ENCODE results near the gene CCK.
"Not testable (repeated sequence)": the region's sequence is repeated elsewhere in the genome, so short reads cannot be mapped to it uniquely, and the experiment has no call there.

Gene CCK, protein sequence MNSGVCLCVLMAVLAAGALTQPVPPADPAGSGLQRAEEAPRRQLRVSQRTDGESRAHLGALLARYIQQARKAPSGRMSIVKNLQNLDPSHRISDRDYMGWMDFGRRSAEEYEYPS

DNA sequence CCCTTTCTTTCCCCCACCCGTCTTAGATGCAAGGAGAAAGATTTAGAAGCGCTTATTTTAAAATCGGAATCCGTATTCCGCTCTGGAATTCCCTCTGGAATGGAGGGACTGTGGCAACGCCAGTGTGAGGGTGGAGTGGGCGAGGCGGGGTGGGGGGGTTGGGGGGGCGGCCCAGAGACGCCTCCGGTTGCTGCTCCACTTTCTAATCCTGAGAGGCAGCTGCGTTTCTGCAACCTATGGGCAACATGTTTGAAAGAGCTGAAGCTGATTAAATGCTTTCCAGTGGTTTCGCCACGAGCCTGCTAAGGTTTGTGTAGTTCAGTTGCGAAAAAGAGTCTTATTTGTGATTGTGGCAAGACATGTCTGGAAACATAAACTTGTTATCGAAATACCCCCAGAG, at the start of gene CCK:
CCK (minus strand) TSS at position 101 of the 400 bp plus-strand sequence. CDS start 2,555 bp downstream, outside the sequence.
- no peak for DNase-seq

DNA sequence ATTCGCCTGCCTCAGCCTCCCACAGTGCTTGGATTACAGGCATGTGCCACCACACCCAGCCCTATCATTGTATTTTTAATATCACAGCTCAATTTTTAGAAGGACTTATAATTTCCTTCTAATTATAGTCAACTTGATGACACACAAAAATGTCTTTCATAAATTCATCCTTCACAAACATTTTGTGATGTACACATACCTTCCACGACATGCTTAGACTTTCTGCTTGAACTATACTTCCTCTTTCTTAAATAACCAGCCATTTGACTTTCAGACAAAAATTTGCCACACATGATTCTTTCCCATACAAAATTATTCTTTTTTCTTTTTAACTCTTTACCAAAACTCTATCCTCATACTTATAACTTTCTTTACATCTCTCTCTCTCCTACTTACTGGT, 48.4 kb upstream of the CCK start:
- no peak for DNase-seq

DNA sequence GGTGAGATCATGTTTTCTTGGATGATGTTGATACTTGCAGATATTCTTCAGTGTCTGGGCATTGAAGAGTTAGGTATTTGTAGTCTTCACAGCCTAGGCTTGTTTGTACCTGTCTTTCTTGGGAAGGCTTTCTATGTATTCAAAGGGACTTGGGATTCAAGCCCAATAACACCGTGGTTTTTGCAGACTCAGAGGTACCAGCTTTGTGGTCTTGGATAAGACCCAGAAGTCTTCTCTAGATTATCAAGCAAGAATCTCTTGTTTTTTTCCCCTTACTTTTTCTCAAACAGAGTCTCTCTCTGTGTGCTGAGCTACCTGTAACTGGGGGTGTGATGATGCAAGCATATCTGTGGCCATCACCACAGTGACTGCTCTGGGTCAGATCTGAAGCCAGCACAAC, 42.7 kb upstream of the CCK start:
- no peak for DNase-seq

DNA sequence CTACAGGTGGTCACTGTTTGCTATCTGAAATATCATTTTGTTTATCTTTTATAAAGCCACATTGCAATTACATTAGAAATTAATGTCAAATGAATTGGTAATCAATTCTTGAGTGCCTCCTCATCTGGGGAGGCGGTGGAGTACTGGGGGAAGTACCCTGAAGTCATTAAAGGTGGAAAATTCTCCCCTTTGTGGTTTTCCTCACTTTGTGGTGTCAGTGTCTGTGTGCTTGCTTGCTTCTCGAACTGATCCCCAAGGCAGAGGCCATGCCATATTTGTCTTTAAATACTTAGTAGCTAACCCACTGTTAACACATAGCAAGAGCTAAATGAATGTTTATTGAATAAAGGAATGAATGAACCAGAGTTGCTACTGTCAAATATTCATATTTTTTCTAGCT, 40.5 kb upstream of the CCK start:
- DNase-seq, result no peak

DNA sequence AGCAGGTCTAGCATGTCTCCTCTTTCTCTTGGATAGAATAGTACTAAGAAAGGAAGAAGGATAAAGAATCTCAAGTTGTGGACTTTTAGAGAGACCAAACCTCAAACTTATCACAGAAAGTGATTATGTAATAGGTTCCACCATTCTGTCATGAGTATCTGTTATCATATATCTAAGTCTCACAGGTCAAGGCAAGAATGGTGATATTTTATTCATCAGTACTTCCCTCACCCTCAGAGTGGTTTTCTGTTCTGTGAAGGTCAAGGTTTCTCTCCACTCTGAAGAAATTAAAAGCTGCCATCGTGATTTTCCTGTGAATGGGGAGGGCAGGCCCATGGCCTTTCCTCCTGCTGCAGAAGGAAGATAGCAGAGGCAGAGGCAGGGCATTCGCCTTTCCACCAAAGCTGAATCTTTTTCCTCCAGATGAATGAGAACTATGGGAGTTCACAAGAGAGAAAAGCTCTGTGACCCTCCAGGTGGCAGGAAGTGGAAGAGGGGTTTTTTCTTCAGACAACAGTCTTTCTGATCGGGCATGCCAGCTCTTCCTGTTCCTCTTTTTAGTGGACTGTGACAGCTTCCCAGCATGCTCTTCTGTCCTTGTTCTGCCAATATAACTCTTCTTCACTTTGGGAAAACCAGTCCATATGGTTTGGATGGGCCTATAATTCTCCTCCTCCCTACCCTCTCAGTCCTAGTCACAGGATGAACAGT, 37.1 kb upstream of the CCK start:
- DNase-seq, result no peak

DNA sequence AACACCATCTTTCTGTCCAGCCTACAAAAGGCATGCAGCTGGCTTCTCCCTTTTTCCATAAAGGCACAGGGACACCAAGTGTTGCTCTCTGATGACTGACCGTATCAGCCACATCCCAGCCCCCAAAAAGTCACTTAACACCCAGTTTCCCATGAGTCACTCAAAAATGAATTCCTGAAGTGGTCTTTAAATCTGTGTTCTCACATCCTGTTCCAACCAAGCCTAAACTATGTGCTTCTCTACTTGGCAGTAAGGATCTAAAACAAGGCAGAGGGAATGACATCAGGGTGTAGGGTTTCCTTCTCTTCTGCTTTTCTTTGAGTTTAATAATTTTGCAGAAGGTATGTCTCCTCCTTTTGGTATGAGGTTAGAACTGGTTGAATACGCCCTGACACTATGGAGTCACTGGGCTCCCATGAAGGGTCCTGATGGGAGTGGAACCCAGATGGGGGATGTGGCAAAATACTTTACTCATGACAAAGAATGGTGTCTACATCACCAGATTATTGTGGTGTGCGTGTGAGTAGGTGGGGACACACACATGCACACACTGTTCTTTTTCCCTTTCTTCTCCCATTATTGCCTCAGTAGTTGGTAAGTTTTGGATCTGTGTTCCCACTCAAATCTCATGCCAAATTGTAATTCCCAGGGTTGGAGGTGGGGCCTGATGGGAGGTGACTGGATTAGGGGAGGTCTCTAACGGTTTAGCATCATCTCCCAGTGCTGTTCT, 35.6 kb upstream of the CCK start:
- no peak for DNase-seq

DNA sequence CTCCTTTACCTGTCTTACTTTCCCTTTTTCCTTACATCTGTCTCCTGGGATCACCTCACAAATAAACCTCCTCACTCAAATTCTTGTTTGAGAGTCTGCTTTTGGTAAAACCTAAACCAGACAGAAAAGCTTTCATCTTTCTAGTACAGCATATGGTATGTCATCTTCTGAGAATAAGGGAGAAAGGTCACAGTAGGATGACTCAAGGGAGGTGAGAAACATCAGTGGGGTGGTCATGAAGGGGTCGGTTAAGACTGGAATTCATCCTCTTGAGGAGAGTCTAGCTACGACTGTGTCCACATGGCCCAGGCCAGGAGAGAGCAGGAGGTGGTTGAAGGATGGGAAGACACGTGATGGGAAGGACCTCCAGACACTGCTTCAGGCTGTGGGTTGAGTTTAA, 34.8 kb upstream of the CCK start:
- DNase-seq, result no peak

DNA sequence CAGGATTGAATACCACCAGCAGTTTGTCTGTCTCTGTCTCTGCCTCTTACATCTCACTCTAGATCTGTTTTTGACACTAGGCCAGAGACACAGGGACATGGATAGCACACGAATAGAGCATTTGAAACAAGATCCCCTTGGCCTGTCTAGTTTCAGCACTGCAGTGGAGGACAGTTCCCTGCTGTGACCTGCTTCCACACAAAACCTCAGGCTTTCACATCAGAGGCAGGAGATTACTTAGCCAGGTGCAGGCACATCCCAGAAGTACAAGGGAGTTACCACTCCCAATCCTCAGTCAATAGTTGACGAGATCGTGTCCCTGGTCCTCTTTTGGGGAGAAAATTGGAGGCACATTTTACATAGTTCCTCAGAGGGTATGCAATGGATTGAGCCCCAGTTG, 34.0 kb upstream of the CCK start:
- no peak for DNase-seq

DNA sequence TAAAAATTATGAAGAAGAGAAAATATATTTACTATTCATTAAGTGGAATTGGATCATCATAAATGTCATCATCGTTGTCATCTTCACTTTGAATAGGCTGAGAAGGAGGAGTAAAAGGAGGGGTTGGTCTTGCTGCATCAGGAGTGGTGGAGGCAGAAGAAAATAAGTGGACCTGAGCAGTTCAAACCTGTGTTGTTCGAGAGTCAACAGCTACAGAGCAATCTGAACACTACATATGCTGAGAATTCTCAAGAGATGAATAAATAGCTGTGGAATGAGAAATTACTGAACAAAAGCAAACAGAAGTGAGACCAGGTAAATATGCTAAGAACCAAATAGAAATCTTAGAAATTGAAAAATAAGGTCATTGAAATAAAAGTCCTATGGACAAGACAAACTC, 32.3 kb upstream of the CCK start:
- DNase-seq, result no peak

DNA sequence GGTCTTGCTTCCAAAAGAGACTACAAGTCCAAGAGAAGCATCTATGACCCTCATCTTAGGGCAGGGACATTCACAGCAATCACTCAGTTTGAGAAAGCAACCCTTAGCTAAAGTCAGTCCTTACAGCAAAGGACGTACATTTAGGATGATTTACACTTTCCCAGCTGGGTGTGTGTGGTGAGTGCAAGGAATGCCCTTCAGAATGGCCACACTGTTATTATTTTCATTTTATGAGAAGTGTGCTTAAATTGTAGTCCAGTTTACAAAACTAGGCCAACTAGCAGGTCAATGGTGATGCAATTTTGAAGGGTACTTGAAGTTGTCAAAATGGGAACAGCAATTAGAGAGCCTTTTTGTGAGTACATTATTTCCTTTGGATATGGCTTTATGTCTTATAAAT, 26.0 kb upstream of the CCK start:
- DNase-seq, result no peak

DNA sequence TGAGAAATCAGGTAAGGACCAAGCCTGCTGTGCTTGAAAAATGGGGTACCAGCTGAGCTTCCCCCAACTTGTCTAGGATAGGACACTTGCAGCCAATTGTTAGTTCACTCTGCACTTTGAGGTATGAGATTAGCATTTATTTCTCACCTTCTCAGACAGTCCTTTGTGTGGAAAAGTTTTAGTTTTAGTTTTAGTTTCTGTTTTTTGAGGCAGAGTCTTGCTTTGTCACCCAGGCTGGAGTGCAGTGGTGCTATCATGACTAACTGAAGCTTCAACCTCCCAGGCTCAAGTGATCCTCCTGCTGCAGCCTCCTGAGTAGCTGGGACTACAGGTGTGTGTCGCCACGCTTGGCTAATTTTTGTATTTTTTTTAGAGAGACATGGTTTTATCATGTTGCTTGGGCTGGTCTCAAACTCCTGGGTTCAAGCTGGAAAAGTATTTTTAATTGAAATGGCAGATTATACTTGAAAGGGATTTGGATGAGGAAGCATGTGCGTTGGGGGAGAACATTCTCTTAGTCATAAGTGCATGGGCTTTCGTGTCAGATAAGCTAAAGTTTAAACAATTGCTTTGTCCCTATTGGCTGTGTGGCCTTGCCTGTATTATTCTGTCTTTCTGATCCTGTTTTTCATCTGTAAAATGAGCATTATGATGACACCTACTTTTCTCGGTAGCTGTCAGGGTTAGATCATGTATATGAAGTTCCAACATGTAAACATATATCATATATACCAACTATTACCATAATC, 25.2 kb upstream of the CCK start:
- DNase-seq, result no peak

DNA sequence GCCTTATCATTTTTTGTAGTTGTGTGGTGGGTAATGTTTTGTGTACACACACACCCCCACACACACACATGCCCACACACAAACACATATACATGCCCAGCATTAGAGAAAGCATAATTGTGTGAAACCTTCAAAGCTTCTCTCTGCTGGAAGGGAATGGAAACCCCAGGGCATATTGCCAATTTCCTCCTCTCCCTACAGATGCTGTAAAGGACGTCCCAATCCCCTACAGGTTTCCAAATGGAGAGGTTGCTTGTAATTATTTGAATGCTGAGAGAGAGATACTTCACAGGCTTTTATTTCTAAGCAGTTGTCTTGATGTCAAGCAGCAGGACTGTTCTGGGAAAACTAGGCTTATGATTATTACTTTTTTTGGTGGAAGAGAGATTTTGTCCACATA, 23.0 kb upstream of the CCK start:
- DNase-seq, result no peak

DNA sequence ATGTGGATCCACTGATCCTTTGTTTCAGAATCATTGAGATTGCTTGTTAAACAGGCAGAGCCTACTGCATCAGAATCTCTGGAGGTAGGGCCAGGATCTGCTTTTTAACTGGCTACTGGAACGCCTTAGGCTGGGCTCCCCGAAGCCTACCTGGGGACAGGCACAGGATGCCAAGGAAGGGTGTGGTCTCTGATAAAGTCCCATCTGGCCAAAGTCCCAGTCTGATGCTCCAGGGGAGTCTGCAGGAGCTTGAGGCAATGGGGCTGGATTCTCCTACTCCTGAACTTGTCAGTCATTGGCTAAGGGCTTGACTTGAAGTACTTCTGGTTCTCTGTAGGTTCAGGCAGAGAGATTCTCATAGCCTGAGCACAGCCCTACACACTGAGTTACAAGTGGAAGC, 22.4 kb upstream of the CCK start:
- no peak for DNase-seq

DNA sequence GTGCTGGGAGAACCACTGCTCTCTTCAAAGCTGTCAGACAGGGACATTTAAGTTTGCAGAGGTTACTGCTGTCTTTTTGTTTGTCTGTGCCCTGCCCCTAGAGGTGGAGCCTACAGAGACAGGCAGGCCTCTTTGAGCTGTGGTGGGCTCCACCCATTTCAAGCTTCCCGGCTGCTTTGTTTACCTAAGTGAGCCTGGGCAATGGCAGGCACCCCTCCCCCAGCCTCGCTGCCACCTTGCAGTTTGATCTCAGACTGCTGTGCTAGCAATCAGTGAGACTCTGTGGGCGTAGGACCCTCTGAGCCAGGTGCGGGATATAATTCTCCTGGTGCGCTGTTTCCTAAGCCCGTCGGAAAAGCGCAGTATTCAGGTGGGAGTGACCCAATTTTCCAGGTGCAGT, 21.4 kb upstream of the CCK start:
- DNase-seq, result not testable (repeated sequence)

DNA sequence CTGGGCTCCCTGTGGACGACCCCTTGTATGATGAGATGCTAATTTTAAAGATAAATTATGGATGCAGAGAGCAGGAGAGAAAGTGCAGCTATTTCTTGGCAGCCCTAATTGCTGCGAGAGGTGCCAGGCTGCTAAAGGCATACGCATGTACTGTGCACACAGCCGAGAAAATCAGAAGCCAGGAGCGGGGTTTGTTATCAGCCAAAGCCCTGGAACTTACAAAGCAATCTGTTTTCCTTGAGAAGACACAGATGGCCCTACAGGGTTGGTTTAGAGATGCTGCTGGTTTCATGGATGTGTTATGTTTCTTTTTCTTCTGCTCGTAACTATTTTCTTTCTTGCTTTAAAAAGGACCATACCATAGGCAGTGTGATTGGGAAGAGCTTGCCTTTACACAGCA, 11.7 kb upstream of the CCK start:
- no peak for DNase-seq

DNA sequence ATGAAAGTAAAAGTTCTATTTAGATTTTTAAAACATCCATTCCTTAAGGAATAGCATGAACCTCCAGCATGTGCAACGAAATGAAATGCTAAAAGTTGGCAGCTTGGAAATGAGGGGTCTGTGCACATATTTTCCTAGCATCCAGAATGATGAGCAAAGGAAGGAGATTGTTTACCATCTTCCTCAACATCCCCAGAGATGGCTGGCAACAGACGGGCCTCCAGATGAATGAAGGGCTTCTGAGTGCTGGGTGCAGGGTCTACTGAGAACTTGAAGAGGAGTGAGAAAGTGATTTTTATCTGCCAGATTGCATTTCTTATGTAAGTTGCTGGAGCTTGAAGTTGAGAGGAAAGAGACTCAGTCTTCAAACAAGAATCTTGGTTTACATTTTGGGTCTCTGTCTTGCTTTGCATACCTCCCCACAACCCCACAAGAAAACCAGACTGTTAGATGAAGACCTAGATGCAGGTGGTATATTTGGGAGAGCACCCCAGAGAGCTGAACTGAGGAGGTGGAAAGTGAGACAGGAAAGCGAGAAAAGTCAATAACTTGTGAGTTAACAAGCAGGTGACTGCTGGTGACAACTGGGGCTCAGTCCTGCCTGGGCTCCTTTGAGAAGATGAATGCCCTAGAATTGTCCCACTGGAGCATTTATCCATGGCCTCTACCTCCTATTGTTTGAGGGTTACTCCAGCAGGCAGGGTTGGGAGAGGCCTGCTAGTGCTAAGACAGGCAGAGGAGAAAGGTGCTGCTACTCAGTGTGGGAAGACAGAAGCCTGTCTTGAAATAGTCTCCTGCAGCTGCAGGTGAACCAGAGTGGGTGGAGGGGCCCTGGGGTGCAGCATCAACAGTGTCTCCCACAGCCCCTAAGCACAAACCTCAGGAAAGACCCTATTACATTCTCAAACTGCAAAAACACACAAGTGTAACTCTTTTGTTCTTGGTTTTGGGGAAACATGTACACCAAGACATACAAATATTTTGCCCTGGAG, 10.5 kb upstream of the CCK start:
- DNase-seq, result no peak

DNA sequence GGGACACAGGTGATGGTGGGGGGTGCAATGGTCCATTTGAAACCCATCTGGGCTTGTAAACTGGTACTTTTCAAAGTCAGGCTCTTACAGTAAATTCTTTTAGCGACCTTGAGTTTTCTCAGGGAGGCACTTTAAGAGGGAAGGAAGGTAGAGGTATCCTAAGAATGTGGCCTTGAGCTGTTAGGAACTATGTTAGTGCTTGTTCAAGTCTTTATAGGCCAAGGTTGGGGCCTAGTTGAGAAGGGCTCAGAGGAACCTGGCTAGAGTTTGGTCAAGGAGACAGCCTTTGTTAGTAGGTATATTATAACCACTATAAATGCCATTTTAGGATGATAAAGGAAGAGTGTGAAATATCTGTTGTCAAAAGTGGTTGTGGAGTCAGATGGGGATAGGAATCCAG, 9.2 kb upstream of the CCK start:
- DNase-seq, result no peak

DNA sequence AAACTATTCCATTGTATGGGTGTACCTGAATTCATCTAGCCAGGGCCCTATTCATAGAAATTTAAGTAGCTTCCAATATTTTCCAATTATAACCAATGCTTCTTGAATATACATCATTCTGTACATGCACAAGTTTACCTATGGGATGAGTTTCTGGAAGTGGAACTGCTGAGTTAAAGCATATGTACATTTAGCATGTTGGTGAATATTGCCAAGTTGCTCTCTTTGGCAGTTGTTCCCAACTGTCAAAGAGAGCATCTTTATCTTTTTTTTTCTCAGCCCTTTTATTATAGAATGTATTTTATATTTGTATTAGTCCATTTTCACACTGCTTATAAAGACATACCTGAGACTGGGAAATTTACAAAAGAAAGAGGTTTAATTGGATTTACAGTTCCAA, 8.3 kb upstream of the CCK start:
- no peak for DNase-seq

DNA sequence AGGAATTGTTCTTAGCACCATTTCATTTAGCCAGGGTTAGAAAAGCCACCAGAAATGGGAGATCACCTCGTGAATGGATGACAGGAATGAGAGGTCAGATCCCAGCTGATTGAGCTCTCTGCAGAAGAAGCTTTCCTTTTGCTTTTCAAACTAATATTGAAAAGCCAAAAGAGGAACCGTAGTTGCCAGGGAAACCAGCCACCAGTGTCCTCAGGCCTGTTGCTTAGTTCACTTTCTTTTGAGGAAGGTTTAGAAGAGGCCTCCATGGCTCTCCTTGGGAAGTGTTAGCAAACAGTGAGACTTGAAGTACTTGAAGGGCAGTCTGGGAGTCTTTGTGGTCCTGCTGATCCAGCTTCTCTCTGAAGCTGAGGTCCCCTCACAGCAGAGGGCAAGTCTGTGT, 7.4 kb upstream of the CCK start:
- DNase-seq, result no peak

DNA sequence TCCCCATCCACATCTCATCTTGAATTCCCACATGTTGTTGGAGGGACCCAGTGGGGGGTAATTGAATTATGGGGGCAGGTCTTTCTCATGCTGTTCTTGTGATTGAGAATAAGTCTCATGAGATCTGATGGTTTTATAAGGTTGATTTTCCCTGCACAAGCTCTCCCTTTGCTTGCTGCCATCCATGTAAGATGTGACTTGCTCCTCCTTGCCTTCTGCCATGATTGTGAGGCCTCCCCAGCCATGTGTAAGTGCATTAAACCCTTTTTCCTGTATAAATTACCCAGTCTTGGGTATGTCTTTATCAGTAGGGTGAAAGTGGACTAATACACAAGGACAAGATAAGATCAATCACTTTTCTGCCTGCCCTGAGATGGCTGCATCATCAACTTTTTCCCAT, 5.8 kb upstream of the CCK start:
- no peak for DNase-seq

DNA sequence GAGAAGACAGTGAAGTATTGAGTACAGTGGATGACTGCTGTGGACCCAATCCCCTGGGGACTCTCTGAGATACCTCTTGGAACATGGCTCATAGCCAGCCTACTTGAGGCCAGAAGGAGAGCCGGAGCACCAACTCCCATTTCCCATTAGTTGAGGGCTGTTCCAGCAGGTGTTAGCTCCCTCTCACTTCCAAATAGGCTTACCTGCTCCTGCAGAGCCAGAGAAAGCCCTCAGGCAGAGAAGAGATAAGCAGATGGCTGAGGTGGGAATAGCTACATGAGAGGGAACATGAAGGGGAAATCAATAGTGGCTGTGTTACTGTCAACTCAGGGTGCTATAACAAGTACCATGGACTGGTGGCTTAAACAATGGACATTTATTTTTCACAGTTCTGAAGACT, 4.6 kb upstream of the CCK start:
- DNase-seq, result no peak

DNA sequence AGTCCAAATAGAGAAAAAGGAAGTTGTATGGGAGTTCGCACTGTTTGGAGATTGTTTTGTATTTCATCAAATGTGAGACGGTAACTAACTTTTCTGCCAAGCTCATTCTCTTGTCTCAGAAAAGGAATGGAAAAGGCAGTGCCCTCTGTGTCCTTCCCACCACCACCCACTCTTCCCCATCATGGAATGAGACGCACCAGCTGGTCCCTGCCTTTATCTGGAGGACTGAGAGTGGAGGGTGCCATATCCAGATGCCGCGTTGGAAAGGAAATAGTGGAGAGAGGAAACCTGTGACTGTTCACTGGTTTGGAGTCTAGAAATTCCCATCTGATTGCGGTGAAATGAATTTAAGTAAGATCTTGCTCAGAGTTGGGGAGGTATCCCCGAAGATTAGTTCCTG, 3.7 kb upstream of the CCK start:
- DNase-seq, result no peak

DNA sequence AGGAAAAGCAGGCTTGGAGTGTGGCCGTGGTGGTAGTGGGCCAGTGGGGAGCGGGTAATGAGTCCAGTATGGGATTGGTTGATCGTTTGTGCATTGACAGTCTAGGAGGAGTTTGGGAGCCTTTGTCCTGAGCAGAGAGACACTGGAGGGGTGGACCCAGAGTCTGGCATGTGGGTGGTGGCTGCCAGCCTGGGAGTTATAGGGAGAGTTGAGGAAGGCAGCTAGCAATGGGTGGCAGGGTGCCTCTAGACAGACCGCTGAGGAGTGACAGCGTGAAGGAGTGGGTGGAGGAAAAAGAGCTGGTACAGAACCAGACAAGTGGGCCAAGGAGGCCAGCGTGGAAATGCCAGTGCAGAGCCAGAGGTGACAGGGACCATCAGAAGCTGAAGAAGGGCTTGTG, 1.9 kb upstream of the CCK start:
- no peak for DNase-seq

Measured in CD4-positive, alpha-beta T cell treated with Interleukin-12 subunit alpha and Interleukin-12 subunit beta, for 1 hour (primary cell).